Measurements from ENCODE around the gene SUN5.

DNA sequence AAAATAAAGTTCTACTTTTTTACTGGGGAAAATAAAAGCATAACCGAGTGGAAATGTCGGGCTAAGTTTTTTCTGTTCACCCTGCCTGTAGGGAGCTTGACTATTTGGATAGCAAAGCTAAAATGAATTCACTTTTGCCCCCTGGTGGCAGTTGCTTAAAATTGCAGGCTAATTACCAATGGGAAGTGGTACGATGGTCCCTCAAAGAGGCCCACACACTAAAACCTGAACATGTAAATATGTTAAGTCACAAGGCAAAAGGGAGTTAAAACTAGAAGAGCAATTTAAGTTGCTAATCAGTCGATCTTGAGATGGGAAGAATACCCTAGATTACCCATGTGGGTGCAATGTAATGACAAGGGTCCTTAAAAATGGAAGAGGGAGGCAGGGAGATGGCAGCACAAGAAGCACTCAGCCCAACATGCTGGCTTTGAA lies 916 bp upstream of the SUN5 start:
- TF ChIP-seq CTCF (IDR thresholded peaks at IDR 0.05) (no peak), POLR2AphosphoS5 (IDR thresholded peaks at IDR 0.05) (no peak), POLR2A (IDR thresholded peaks at IDR 0.05) (no peak)

Measured in breast epithelium (tissue), 3 donors.